Measurements from ENCODE around the gene RPS15.

RPS15 gene

GRCh38 chr19:1457892-1458291, 19.7 kb downstream of the RPS15 start:
- DNase-seq = no peak
- H3K4me3 ChIP-seq (ENCODE audit: low read depth, low read length) = no peak overlapping the region

GRCh38 chr19:1459479-1459878, 21.3 kb downstream of the RPS15 start:
- no peak for DNase-seq
- TF ChIP-seq CTCF (IDR thresholded peaks at IDR 0.05; ENCODE audit: low read depth, low read length) = no peak
- Histone ChIP-seq H3K36me3 (peaks cover 35% of the 10 kb centered on the region), H3K27me3 (no peaks in the 10 kb centered on the region), H3K9me3 (no peaks in the 10 kb centered on the region), H3K4me3 (ENCODE audit: low read depth, low read length) (no peak overlapping the region), H3K4me1 (no peaks in the 10 kb centered on the region)

More at GRCh38 chr19:1457892-1458291, 19.7 kb downstream of the RPS15 start:
- no peaks in the 10 kb centered on the region for H3K27me3 ChIP-seq
- H3K9me3 ChIP-seq = no peaks in the 10 kb centered on the region
- H3K36me3 ChIP-seq = peaks cover 35% of the 10 kb centered on the region
- peaks cover 8% of the 10 kb centered on the region for H3K4me1 ChIP-seq
- TF ChIP-seq CTCF (IDR thresholded peaks at IDR 0.05; ENCODE audit: low read depth, low read length) = no peak

GRCh38 chr19:1460033-1460995, 22.1 kb downstream of the RPS15 start:
- Histone ChIP-seq H3K36me3 (peaks cover 37% of the 10 kb centered on the region), H3K9me3 (no peaks in the 10 kb centered on the region), H3K4me3 (ENCODE audit: low read depth, low read length) (no peak overlapping the region), H3K4me1 (no peaks in the 10 kb centered on the region), H3K27me3 (no peaks in the 10 kb centered on the region)
- TF ChIP-seq CTCF (IDR thresholded peaks at IDR 0.05; ENCODE audit: low read depth, low read length) = no peak
- no peak for DNase-seq

- no peaks in the 10 kb centered on the region for H3K27me3 ChIP-seq
- no peak overlapping the region for H3K4me3 ChIP-seq (ENCODE audit: low read depth, low read length)
- DNase-seq = no peak
- H3K4me1 ChIP-seq = no peaks in the 10 kb centered on the region
- H3K36me3 ChIP-seq = peaks cover 30% of the 10 kb centered on the region
- H3K9me3 ChIP-seq = no peaks in the 10 kb centered on the region
- TF ChIP-seq CTCF (IDR thresholded peaks at IDR 0.05; ENCODE audit: low read depth, low read length) = no peak
Measured at GRCh38 chr19:1461862-1462261, 23.7 kb downstream of the RPS15 start.

GRCh38 chr19:1465191-1466016, 27.2 kb downstream of the RPS15 start:
- peaks cover 24% of the 10 kb centered on the region for H3K36me3 ChIP-seq
- no peaks in the 10 kb centered on the region for H3K9me3 ChIP-seq
- DNase-seq = no peak
- no peak for TF ChIP-seq CTCF (IDR thresholded peaks at IDR 0.05; ENCODE audit: low read depth, low read length)
- no peaks in the 10 kb centered on the region for H3K27me3 ChIP-seq
- H3K4me3 ChIP-seq (ENCODE audit: low read depth, low read length) = no peak overlapping the region
- H3K4me1 ChIP-seq = no peaks in the 10 kb centered on the region
